GM21423 (cell line): Measurements from ENCODE around the gene FGD2.
"Not testable (repeated sequence)": the region's sequence is repeated elsewhere in the genome, so short reads cannot be mapped to it uniquely, and the experiment has no call there.

Experiments
- ATAC-seq: cut with Tn5 transposase; IDR thresholded peaks from one replicate; pipeline ENCODE4 v1.9.1; 2021; ENCODE audit warnings: mild to moderate bottlenecking, moderate library complexity; ENCODE audit not compliant: unreplicated experiment

The FGD2 gene

GRCh38 chr6:37053683-37054082 is 48.2 kb downstream of the FGD2 start:
- no peak for ATAC-seq

GRCh38 chr6:37054171-37054570 is 48.7 kb downstream of the FGD2 start:
- no peak for ATAC-seq

GRCh38 chr6:37054580-37054979 is 49.1 kb downstream of the FGD2 start:
- ATAC-seq: no peak

DNA sequence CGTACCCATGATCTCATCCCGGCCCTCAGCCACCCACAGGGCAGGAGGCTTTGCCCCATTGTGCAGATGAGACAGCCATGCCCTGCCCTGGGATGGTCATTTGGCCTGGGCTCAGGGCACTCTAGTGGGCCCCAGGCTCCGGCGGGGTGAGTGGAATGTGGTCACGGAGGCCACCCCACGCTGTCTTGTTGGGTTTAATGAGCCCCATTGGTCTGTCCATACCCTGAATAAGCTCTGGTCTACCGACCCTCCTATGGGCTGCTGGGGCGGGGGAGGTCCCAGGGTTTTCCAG is 50.6 kb downstream of the FGD2 start:
- no peak for ATAC-seq

GRCh38 chr6:37056439-37057127 is 51.1 kb downstream of the FGD2 start:
- no peak for ATAC-seq

- ATAC-seq: no peak
These were observed 51.6 kb downstream of the FGD2 start for GRCh38 chr6:37057128-37057471.

- no peak for ATAC-seq
These were observed 52.2 kb downstream of the FGD2 start for GRCh38 chr6:37057678-37058077.

GRCh38 chr6:37058084-37058586 is 52.7 kb downstream of the FGD2 start:
- ATAC-seq: no peak

DNA sequence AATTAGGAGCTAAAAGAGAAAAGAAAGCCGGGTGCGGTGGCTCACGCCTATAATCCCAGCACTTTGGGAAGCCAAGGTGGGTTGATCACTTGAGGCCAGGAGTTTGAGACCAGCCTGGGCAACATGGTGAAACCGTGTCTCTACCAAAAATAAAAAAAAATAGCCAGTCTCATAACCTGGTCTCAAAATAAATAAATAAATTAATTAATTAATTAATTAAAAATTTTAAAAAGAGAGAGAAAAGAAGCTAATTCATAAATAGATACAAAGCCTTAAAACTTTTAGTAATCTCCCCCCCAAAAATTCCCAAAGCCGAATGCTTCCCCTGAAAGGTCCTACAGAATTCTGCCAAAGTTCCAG is 53.5 kb downstream of the FGD2 start:
- not testable (repeated sequence) for ATAC-seq

DNA sequence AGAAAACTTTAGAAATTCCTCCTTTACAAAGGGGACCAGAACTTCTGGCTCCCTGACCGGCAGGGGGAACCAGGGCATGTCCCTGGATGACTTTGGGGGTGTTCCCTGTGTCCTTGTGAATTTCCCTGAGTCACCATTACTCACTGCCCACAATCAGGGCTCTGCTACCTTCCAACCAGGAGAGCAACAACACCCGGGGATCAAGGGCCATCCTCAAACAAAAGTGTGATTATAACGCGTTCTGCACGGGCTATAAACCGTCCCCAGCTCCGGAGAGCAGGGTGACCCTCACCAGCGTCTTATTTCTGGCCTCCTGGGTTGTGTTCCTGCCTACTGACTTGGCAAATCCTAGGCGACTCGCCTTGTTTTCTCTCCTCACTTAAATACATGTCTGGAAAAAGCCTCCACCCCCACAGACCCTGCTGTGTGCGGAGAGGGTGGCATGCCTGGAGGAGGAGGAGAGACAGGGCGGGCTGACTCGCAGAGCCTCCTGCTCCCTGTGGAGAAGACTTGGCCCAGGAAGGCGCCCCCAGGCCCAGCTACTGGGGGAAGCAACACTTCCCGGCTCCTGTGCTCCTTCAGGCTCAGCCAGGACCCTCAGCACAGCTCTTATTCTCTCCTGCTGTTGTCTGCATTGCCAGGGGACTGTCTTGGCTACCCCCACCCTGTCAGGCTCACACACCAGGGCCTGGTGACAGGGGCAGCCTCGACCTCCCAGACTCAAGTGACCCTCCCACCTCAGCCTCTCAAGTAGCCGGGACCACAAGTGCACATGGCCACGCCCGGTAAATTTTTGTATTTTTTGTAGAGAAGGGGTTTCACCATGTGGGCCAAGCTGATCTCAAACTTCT is 54.1 kb downstream of the FGD2 start:
- ATAC-seq: no peak

GRCh38 chr6:37060195-37060559 is 54.7 kb downstream of the FGD2 start:
- no peak for ATAC-seq

GRCh38 chr6:37061157-37061804 is 55.8 kb downstream of the FGD2 start:
- ATAC-seq: no peak

- no peak for ATAC-seq
These were observed 57.0 kb downstream of the FGD2 start for GRCh38 chr6:37062424-37062823.

- ATAC-seq: no peak
These were observed 63.2 kb downstream of the FGD2 start for GRCh38 chr6:37068356-37069270.

- ATAC-seq: no peak
These were observed 64.2 kb downstream of the FGD2 start for GRCh38 chr6:37069639-37070038.

GRCh38 chr6:37072526-37072925 is 67.1 kb downstream of the FGD2 start:
- no peak for ATAC-seq

- no peak for ATAC-seq
These were observed 68.8 kb downstream of the FGD2 start for GRCh38 chr6:37074053-37074827.

- no peak for ATAC-seq
These were observed 71.9 kb downstream of the FGD2 start for GRCh38 chr6:37077191-37077904.

- no peak for ATAC-seq
These were observed 72.4 kb downstream of the FGD2 start for GRCh38 chr6:37077905-37078296.
